Left renal cortex interstitium (tissue), 4 donors: ENCODE results near the gene MIA2. TPM values are rescaled to one million over a fixed set of nuclear protein-coding genes. Genes with fewer than 3 reads are reported as not detected.
"Not testable (repeated sequence)": the region's sequence is repeated elsewhere in the genome, so short reads cannot be mapped to it uniquely, and the experiment has no call there.

Source experiments
- DNase-seq, 4 donors: peaks; one replicate each; pipeline ENCODE4 v3.0.0-alpha.2; 2013; ENCODE audit warnings: low read depth in 4 of 4, low spot score in 2 of 4, missing footprints in 1 of 4
- polyA plus RNA-seq, 4 donors: library from polyadenylated mRNA; unstranded; fragments of 120-200 nt; gene quantifications; one replicate each; pipeline ENCODE4 v1.2.1, GENCODE V29; 2013; ENCODE audit not compliant: insufficient read length in 4 of 4

The MIA2 gene
- polyA plus RNA-seq, 4 donors = 61.6 to 83.5 (median 73.2) TPM

- DNase-seq = peak in 3 of 4 donors; percentile 61 to 68 (median 62)
Observed at GRCh38 chr14:39266525-39266870, 32.8 kb downstream of the MIA2 start.

- DNase-seq = peak; percentile 70 to 84 (median 78)
Observed at GRCh38 chr14:39266871-39267607, 33.3 kb downstream of the MIA2 start.

GRCh38 chr14:39267608-39268005, 33.9 kb downstream of the MIA2 start:
- DNase-seq = peak in 2 of 4 donors; percentile 33 to 40

DNA sequence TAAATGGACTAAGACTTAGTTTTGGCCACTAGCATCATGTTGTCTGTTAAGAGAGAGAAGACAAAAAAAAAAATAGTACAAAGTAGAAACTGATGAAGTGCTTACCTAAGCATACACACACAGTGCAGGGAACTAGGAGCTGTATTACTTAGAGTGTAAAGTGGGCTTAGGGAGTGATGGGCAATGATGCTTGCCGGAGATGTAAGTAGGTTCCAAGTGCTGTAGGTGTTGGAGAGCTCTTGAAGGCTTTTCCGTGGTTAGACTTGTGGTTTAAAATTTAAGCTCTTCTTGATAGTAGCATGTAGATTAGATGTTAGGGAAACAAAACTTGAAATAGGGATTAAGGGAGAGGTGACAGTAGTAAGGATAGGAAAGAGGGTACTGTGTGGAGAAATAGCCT, 34.7 kb downstream of the MIA2 start:
- DNase-seq = peak in 2 of 4 donors; percentile 8 to 15

DNA sequence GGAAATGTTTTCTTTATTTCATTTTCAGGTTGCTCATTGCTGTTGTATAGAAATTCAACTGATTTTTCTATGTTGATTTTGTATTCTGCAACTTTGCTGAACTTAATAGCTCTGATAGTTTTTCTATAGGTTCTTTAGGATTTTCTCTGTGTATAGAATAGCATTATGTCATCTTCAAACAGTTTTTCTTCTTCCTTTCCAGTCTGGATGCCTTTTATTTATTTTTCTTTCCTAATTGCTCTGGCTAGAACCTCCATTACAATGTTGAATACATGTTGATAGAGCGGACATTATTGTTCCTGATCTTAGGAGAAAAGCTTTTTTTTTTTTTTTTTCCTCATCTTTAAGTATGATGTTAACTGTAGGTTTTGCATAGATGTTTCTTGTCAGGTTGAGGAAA, 39.2 kb downstream of the MIA2 start:
- no peak for DNase-seq

DNA sequence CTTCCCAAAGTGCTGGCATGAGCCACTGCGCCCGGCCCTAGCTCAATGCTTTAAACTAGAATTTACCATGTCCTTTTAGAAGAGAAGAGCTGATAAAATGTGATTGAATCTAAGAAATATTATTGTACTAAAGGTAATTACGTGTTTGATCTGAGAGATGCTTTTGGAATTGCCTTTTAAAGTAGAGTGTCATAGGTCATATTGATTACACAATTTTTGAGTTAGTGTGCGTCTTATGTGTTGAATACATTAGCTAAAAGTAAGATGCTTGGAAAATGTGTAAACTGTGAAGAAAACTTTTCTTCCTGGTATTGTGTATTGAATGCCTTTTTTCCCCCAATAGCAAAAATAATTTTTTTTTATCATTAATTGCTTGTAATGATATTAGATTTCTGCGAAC, 41.7 kb downstream of the MIA2 start:
- DNase-seq = no peak

DNA sequence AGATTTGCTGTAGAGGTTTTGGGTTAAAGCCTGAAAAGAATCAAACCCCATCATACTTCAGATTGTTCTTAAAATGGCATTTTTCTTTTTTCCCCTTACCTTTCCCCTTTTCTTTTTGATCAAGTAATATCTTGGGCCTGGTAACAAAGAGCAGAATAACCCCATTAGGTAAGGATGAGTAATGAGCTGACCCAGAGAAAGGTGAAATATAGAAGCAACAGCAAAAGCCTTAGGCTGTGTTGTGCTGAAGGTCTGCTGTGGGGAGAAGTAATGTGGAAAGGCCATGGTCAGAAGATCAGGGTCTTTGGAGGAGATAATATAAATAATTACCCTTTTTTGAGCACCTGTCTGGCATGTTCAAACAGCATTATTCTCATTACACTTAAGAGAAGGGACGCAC, 42.3 kb downstream of the MIA2 start:
- no peak for DNase-seq

GRCh38 chr14:39276579-39277114, 42.9 kb downstream of the MIA2 start:
- no peak for DNase-seq

GRCh38 chr14:39279515-39279914, 45.8 kb downstream of the MIA2 start:
- no peak for DNase-seq

DNA sequence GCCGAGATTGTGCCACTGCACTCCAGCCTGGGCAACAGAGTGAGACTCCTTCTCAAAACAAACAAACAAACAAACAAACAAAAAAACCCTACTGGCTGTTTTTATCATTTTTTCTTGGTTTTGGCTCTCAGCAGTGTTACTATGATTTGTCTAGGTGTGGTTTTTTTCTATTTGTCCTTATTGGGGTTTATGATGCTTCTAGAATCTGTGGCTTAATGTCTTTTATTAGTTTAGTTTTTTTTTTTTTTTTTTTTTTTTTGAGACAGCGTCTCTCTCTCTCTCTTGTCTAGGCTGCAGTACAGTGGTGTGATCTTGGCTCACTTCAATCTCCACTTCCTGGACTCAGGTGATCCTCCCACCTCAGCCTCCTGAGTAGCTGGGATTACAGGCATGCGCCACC, 47.0 kb downstream of the MIA2 start:
- not testable (repeated sequence) for DNase-seq

- no peak for DNase-seq
Observed at GRCh38 chr14:39289523-39289922, 55.8 kb downstream of the MIA2 start.

DNA sequence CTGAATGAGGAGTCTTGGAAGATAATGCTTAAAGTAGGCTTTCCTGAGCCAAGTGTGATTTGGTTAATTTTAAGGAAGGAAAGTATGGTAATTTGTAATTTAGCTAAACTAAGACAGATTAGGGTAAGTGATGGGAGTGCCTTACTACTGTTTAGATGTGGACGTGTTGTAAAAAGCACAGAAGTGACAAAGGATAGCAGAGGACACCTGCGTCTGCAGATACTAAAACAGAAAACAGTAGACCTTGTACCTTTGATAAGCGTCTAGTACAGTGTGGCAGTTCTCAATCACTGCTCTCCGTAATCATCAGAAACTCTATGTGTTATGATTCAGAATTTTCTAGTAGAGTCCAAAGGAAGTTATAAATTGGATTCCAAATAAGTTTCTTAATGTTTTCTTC, 58.0 kb downstream of the MIA2 start:
- DNase-seq = no peak

DNA sequence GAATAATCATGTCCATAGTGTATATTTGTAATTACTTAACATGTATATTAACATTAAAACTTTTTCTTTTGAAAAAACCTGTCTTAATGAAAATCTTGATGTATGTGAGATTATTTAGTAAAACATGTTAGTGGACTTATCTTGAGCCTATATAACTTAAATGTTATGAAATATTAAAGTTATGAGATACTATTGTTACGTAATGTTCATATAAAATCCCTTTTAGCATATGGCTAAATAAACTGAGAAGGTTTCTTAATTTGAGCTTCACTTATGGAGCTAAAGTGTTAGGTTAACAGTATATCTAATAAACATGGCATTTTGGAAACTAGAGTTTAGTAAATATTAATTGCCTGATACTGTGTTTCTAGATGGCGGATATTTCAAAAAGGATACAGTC, 59.9 kb downstream of the MIA2 start:
- no peak for DNase-seq

- DNase-seq = not testable (repeated sequence)
Observed at GRCh38 chr14:39300389-39300788, 66.7 kb downstream of the MIA2 start.

GRCh38 chr14:39302124-39302810, 68.6 kb downstream of the MIA2 start:
- DNase-seq = no peak

GRCh38 chr14:39303115-39303514, 69.4 kb downstream of the MIA2 start:
- DNase-seq = no peak

DNA sequence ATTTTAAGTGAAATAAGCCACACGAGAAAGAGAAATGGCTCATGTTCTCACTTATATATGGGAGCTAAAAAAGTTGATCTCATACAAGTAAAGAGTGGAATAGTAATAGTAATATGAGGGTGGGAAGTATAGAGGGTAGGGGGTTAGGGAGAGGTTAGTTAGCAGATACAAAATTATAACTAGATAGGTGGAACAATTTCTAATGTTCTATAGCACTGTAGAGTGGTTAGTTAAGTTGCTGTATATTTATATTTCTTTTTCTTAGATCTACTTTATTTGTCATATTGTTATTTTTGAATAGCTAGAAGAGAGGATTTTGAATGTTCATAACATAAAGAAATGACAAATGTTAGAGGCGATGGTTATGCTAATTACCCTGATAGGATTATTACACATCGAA, 74.1 kb downstream of the MIA2 start:
- no peak for DNase-seq

- no peak for DNase-seq
Observed at GRCh38 chr14:39310051-39310450, 76.3 kb downstream of the MIA2 start.

DNA sequence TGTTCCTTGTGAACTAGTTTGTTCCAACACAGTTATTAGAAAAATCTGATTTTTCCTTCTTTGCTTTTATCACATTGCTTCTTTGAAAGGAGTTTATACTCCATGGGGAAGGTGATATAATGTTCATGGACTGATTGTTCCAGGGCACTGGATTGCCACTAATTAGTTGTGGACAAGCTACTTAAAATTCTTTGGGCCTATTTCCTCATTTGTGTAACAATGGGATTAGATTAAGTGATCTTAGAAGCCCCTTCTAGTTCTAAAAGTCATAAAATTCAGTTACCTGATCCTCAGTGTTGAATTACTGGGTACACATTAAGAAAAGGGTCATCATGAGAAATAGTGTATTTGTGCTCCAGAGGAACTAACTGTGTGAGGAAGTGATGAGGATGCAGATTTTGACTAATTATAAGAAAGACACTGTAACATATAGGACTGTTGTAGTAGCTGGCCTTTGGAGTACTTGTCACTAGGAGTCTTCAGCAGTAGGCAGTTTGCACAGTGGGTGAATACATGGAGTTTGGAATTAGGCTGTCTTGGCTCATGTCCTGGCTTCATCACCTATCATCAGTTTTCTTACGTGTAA, 82.2 kb downstream of the MIA2 start:
- no peak for DNase-seq

DNA sequence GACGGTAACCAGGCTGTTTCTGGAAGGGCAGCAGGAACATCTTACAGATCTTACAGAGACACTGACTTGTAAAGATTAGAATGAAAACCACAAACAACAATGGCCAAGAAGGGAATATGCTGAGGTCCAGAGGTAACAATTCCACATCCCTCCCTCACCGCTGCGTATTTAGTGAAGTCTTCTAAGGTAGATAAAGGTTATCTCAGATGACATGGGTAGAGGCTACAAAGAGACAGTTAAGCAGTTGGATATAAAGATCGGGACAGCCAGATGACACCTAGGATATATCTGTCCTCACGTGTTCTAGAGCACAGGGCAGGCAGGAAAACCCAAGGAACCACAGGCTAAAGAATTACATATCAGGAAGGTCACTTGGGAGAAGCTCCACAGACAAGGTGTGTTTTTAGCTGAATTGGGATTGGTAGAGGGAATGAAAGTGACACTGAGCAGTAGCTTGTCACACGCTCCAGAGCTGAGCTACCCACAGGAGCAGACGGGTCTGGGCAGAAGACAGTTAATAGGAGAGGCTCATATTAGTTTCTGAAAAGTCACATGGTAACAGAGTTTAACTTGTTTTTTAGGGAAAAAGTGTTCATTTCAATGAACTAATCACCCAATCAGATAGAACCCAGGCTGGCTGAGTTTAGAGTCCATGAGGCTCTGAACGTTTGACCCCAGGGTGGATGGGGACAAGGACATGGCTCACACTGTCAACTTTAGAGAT, 83.3 kb downstream of the MIA2 start:
- no peak for DNase-seq

GRCh38 chr14:39318574-39318973, 84.9 kb downstream of the MIA2 start:
- DNase-seq = no peak
